RWPE2 (cell line): ENCODE measurements around the gene SERPINA12.

Experiments
- ATAC-seq: fragments of 200-7000 bp; cut with Tn5 transposase; 3 replicates; pipeline ENCODE4 v1.9.1; 2021; ENCODE audit warnings: low read depth
- DNase-seq: peaks from one replicate; pipeline ENCODE4 v3.0.0-alpha.2; 2020; ENCODE audit warnings: low spot score
- H3K27ac ChIP-seq: fragments of 450-650 bp; 2 replicates; pipeline ENCODE4 v1.5.1; 2017; ENCODE audit warnings: mild to moderate bottlenecking; ENCODE audit not compliant: poor library complexity, severe bottlenecking
- H3K27me3 ChIP-seq: fragments of 250-450 bp; sonication (Bioruptor Pico); 2 replicates; pipeline ENCODE4 v1.5.1; 2021; ENCODE audit warnings: mild to moderate bottlenecking, moderate library complexity; ENCODE audit not compliant: insufficient read depth, poor library complexity, severe bottlenecking
- H3K36me3 ChIP-seq: fragments of 250-450 bp; sonication (Bioruptor Pico); 2 replicates; pipeline ENCODE4 v1.5.1; 2020; ENCODE audit warnings: low read depth, mild to moderate bottlenecking, moderate library complexity
- H3K4me1 ChIP-seq: fragments of 250-450 bp; sonication (Bioruptor Pico); 2 replicates; pipeline ENCODE4 v1.5.1; 2021; ENCODE audit warnings: mild to moderate bottlenecking, moderate library complexity; ENCODE audit not compliant: insufficient read depth, poor library complexity, severe bottlenecking
- H3K4me3 ChIP-seq: fragments of 250-450 bp; sonication (Bioruptor Pico); 2 replicates; pipeline ENCODE4 v1.5.1; 2021; ENCODE audit warnings: mild to moderate bottlenecking, moderate library complexity; ENCODE audit not compliant: severe bottlenecking
- H3K9me3 ChIP-seq: fragments of 250-450 bp; sonication (Bioruptor Pico); 2 replicates; pipeline ENCODE4 v1.5.1; 2021; ENCODE audit warnings: mild to moderate bottlenecking, moderate library complexity; ENCODE audit not compliant: severe bottlenecking
- CTCF ChIP-seq: fragments of 450-650 bp; IDR thresholded peaks from one replicate; pipeline ENCODE4 v1.5.1; 2017; ENCODE audit warnings: mild to moderate bottlenecking, moderate library complexity; ENCODE audit not compliant: poor library complexity, severe bottlenecking

SERPINA12 gene

GRCh38 chr14:94467728-94468520, 41.3 kb downstream of the SERPINA12 start:
- H3K36me3 ChIP-seq, result no peaks in the 10 kb centered on the region
- H3K27me3 ChIP-seq, result no peaks in the 10 kb centered on the region
- H3K4me1 ChIP-seq, result no peaks in the 10 kb centered on the region
- no peak for TF ChIP-seq CTCF
- ATAC-seq (no peak), DNase-seq (no peak)
- H3K9me3 ChIP-seq, result no peaks in the 10 kb centered on the region
- H3K4me3 ChIP-seq, result no peak overlapping the region
- no peak overlapping the region for H3K27ac ChIP-seq

- Histone ChIP-seq H3K27me3 (no peaks in the 10 kb centered on the region), H3K36me3 (no peaks in the 10 kb centered on the region), H3K4me3 (no peak overlapping the region), H3K9me3 (no peaks in the 10 kb centered on the region), H3K27ac (no peak overlapping the region), H3K4me1 (no peaks in the 10 kb centered on the region)
- no peak for TF ChIP-seq CTCF
- DNase-seq (no peak), ATAC-seq (no peak)
Observed at GRCh38 chr14:94466706-94467370, 42.4 kb downstream of the SERPINA12 start.

GRCh38 chr14:94465042-94465441, 44.2 kb downstream of the SERPINA12 start:
- Histone ChIP-seq H3K36me3 (no peaks in the 10 kb centered on the region), H3K27me3 (no peaks in the 10 kb centered on the region), H3K9me3 (no peaks in the 10 kb centered on the region), H3K4me1 (no peaks in the 10 kb centered on the region), H3K4me3 (no peak overlapping the region), H3K27ac (no peak overlapping the region)
- no peak for ATAC-seq
- no peak for DNase-seq
- TF ChIP-seq CTCF, result no peak

GRCh38 chr14:94464290-94464689, 45.0 kb downstream of the SERPINA12 start:
- DNase-seq (peak; percentile 41), ATAC-seq (no peak)
- H3K27ac ChIP-seq, result no peak overlapping the region
- no peaks in the 10 kb centered on the region for H3K27me3 ChIP-seq
- H3K9me3 ChIP-seq, result no peaks in the 10 kb centered on the region
- no peak overlapping the region for H3K4me3 ChIP-seq
- H3K36me3 ChIP-seq, result no peaks in the 10 kb centered on the region
- H3K4me1 ChIP-seq, result no peaks in the 10 kb centered on the region
- TF ChIP-seq CTCF, result no peak
